Mucosa of rectum (tissue), 2 donors: ENCODE results near the gene ZNF550.

ENCODE experiments used
- H3K27ac ChIP-seq, 2 donors: one replicate each; pipeline ENCODE4 v1.7.0; 2013; ENCODE audit warnings: inconsistent platforms in 2 of 2, low read depth in 2 of 2, low read length in 2 of 2
- H3K27me3 ChIP-seq, 2 donors: one replicate each; pipeline ENCODE4 v1.7.0; 2013; ENCODE audit warnings: low read length in 2 of 2; ENCODE audit not compliant: control insufficient read depth in 2 of 2, insufficient read depth in 2 of 2
- H3K36me3 ChIP-seq, 2 donors: one replicate each; pipeline ENCODE4 v1.7.0; 2013; ENCODE audit warnings: low read length in 2 of 2; ENCODE audit not compliant: control insufficient read depth in 2 of 2, insufficient read depth in 2 of 2
- H3K4me1 ChIP-seq, 2 donors: one replicate each; pipeline ENCODE4 v1.7.0; 2013; ENCODE audit warnings: low read length in 2 of 2, mild to moderate bottlenecking in 1 of 2; ENCODE audit not compliant: control insufficient read depth in 2 of 2, insufficient read depth in 2 of 2
- H3K4me3 ChIP-seq, 2 donors: one replicate each; pipeline ENCODE4 v1.7.0; 2013; ENCODE audit warnings: low read length in 2 of 2
- H3K9ac ChIP-seq, 2 donors: one replicate each; pipeline ENCODE4 v1.7.0; 2013; ENCODE audit warnings: low read length in 2 of 2, low read depth in 1 of 2, mild to moderate bottlenecking in 1 of 2
- H3K9me3 ChIP-seq, 2 donors: one replicate each; pipeline ENCODE4 v1.7.0; 2013; ENCODE audit warnings: low read length in 2 of 2; ENCODE audit not compliant: control insufficient read depth in 2 of 2
- donor health status: healthy.
- donor health status: Normal muscosa, but diverticular disease.

The ZNF550 gene

GRCh38 chr19:57572415-57572947 lies 12.8 kb upstream of the ZNF550 start:
- H3K9ac ChIP-seq, result no peak overlapping the region
- peaks cover 68 to 78% of the 10 kb centered on the region in 2 donors for H3K9me3 ChIP-seq
- peak overlapping the region; percentile 14 to 20 for H3K4me3 ChIP-seq
- H3K36me3 ChIP-seq, result peaks cover 37 to 56% of the 10 kb centered on the region in 2 donors
- no peaks in the 10 kb centered on the region for H3K27me3 ChIP-seq
- no peak overlapping the region for H3K27ac ChIP-seq
- no peaks in the 10 kb centered on the region for H3K4me1 ChIP-seq

GRCh38 chr19:57570707-57571106 lies 11.0 kb upstream of the ZNF550 start:
- H3K9ac ChIP-seq, result no peak overlapping the region
- H3K36me3 ChIP-seq, result peaks cover 29 to 40% of the 10 kb centered on the region in 2 donors
- H3K4me1 ChIP-seq, result no peaks in the 10 kb centered on the region
- H3K9me3 ChIP-seq, result peaks cover 69 to 83% of the 10 kb centered on the region in 2 donors
- H3K27ac ChIP-seq, result no peak overlapping the region
- no peaks in the 10 kb centered on the region for H3K27me3 ChIP-seq
- no peak overlapping the region for H3K4me3 ChIP-seq

GRCh38 chr19:57566396-57567265 lies 7.0 kb upstream of the ZNF550 start:
- Histone ChIP-seq H3K4me1 (no peaks in the 10 kb centered on the region), H3K36me3 (no peaks in the 10 kb centered on the region), H3K9ac (no peak overlapping the region), H3K9me3 (peaks cover 48 to 54% of the 10 kb centered on the region in 2 donors), H3K27ac (no peak overlapping the region), H3K27me3 (no peaks in the 10 kb centered on the region), H3K4me3 (peak overlapping the region in 1 of 2 donors; percentile 17)

- Histone ChIP-seq H3K27me3 (no peaks in the 10 kb centered on the region), H3K9me3 (peaks cover 32 to 33% of the 10 kb centered on the region in 2 donors), H3K27ac (no peak overlapping the region), H3K9ac (no peak overlapping the region), H3K36me3 (no peaks in the 10 kb centered on the region), H3K4me3 (no peak overlapping the region), H3K4me1 (peaks cover 5 to 9% of the 10 kb centered on the region in 2 donors)
These were observed 3.9 kb upstream of the ZNF550 start for GRCh38 chr19:57563547-57563946.

GRCh38 chr19:57560049-57560491 lies 407 bp upstream of the ZNF550 start:
- peaks cover 11 to 14% of the 10 kb centered on the region in 2 donors for H3K9me3 ChIP-seq
- H3K4me3 ChIP-seq, result peak overlapping the region; percentile 88 to 89
- H3K4me1 ChIP-seq, result peaks cover 6 to 10% of the 10 kb centered on the region in 2 donors
- peak overlapping the region; percentile 24 to 82 for H3K9ac ChIP-seq
- peaks cover 10 to 13% of the 10 kb centered on the region in 2 donors for H3K36me3 ChIP-seq
- H3K27ac ChIP-seq, result peak overlapping the region in 1 of 2 donors; percentile 12
- no peaks in the 10 kb centered on the region for H3K27me3 ChIP-seq

GRCh38 chr19:57559008-57559403 lies 657 bp downstream of the ZNF550 start:
- peak overlapping the region; percentile 88 to 89 for H3K4me3 ChIP-seq
- H3K27me3 ChIP-seq, result no peaks in the 10 kb centered on the region
- H3K9me3 ChIP-seq, result peaks cover 12 to 22% of the 10 kb centered on the region in 2 donors
- peaks cover 20 to 24% of the 10 kb centered on the region in 2 donors for H3K36me3 ChIP-seq
- peak overlapping the region; percentile 79 to 82 for H3K9ac ChIP-seq
- peak overlapping the region in 1 of 2 donors; percentile 12 for H3K27ac ChIP-seq
- H3K4me1 ChIP-seq, result peaks cover 6 to 10% of the 10 kb centered on the region in 2 donors

- Histone ChIP-seq H3K27me3 (no peaks in the 10 kb centered on the region), H3K36me3 (peaks cover 20 to 26% of the 10 kb centered on the region in 2 donors), H3K4me1 (peaks cover 6 to 10% of the 10 kb centered on the region in 2 donors), H3K4me3 (peak overlapping the region; percentile 88 to 89), H3K9me3 (peaks cover 12 to 23% of the 10 kb centered on the region in 2 donors), H3K27ac (no peak overlapping the region), H3K9ac (peak overlapping the region in 1 of 2 donors; percentile 79)
These were observed 1.1 kb downstream of the ZNF550 start for GRCh38 chr19:57558525-57558924.

GRCh38 chr19:57557659-57558058 lies 2.0 kb downstream of the ZNF550 start:
- Histone ChIP-seq H3K9ac (no peak overlapping the region), H3K9me3 (peaks cover 15 to 25% of the 10 kb centered on the region in 2 donors), H3K36me3 (peaks cover 26 to 34% of the 10 kb centered on the region in 2 donors), H3K27me3 (no peaks in the 10 kb centered on the region), H3K27ac (no peak overlapping the region), H3K4me1 (peaks cover 6 to 10% of the 10 kb centered on the region in 2 donors), H3K4me3 (no peak overlapping the region)

- Histone ChIP-seq H3K9me3 (peaks cover 57% of the 10 kb centered on the region in 2 donors), H3K9ac (no peak overlapping the region), H3K27me3 (no peaks in the 10 kb centered on the region), H3K27ac (no peak overlapping the region), H3K4me3 (no peak overlapping the region), H3K4me1 (no peaks in the 10 kb centered on the region), H3K36me3 (peaks cover 61 to 81% of the 10 kb centered on the region in 2 donors)
These were observed 7.2 kb downstream of the ZNF550 start for GRCh38 chr19:57552432-57552831.

- Histone ChIP-seq H3K9me3 (peaks cover 62 to 70% of the 10 kb centered on the region in 2 donors), H3K27ac (no peak overlapping the region), H3K4me3 (peak overlapping the region in 1 of 2 donors; percentile 32), H3K36me3 (peaks cover 56 to 79% of the 10 kb centered on the region in 2 donors), H3K4me1 (no peaks in the 10 kb centered on the region), H3K27me3 (no peaks in the 10 kb centered on the region), H3K9ac (no peak overlapping the region)
These were observed 13.2 kb downstream of the ZNF550 start for GRCh38 chr19:57546513-57546912.
